Type B pancreatic cell (in vitro differentiated cells): ENCODE data around the gene SENP2. TPM values are rescaled to one million over a fixed set of nuclear protein-coding genes. Genes with fewer than 3 reads are reported as not detected.

Experiments
- DNase-seq: peaks from one replicate; pipeline ENCODE4 v3.0.0; 2021; ENCODE audit warnings: mixed read lengths; ENCODE audit not compliant: unreplicated experiment; ENCODE audit errors: extremely low spot score
- H3K27ac Mint-ChIP-seq: 2 replicates; pipeline ENCODE4 v1.8.0; 2021; ENCODE audit warnings: mild to moderate bottlenecking, mixed read lengths
- H3K27me3 Mint-ChIP-seq: 2 replicates; pipeline ENCODE4 v1.8.0; 2021; ENCODE audit warnings: mixed read lengths
- H3K36me3 Mint-ChIP-seq: 2 replicates; pipeline ENCODE4 v1.8.0; 2021; ENCODE audit warnings: mixed read lengths
- H3K4me1 Mint-ChIP-seq: one replicate; pipeline ENCODE4 v1.8.0; 2021; ENCODE audit warnings: mixed read lengths; ENCODE audit not compliant: unreplicated experiment
- H3K4me3 Mint-ChIP-seq: 2 replicates; pipeline ENCODE4 v1.8.0; 2021; ENCODE audit warnings: mild to moderate bottlenecking, mixed read lengths
- H3K9me3 Mint-ChIP-seq: 2 replicates; pipeline ENCODE4 v1.8.0; 2021; ENCODE audit warnings: mixed read lengths
- total RNA-seq: library from RNA; stranded (reverse); gene quantifications from 2 replicates; pipeline ENCODE4 v1.2.1, GENCODE V29; 2021; ENCODE audit warnings: low replicate concordance
- TF ChIP-seq, protein P1 (sequence below): fragments of 200-600 bp; sonication (generic); conservative IDR thresholded peaks from 2 replicates; pipeline ENCODE4 v1.5.0; 2021; ENCODE audit warnings: antibody characterized with exemption, mild to moderate bottlenecking

Gene SENP2
- total RNA-seq, 1 donor from 2014 or later: 46.4 TPM

DNA sequence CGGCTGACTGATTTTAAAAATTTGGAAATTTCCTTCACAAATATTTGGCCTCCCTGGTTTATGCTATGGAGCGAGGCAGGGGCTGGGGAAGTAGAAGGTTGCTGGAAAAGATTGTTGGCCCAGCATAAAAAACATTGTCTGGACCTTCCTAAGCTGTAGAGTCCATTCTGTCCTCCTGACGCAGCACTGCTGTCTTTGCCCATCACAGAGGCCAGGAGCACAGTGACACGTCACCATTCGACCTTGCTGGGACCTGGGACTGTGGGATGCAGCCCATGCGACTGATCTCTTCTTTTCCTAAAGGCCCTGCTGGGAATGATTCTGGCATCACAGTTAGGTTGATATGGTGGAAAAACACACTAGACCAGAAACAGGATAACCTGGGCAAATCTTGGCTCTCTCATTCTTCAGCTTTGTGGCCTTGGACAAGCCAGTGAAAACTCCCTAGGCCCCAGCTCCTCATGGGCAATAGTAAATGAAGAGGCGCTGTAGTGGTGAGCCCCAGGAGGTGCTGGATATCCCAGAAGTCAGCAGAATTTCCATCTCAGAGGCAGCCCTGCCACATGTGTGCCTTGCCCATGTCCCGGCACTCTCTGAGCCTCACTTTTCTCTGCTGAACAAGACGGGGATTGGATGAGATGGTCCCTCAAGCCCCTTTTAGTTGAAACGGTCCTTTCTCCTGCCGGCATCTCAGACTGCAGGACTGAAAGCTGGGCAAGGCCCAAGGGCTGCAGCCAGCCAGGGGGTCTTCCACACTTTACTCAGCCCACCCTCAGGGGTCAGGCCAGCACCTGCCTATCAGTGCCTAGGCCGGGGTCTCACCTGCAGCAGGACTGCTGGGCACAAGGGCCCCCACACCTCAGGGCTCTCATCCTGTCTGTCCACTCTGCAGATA, 69.6 kb downstream of the SENP2 start:
- Mint-ChIP-seq H3K9me3 (no peaks in the 10 kb centered on the region), H3K27me3 (no peaks in the 10 kb centered on the region), H3K27ac (no peak overlapping the region), H3K4me1 (peaks cover 2% of the 10 kb centered on the region), H3K36me3 (peaks cover 20% of the 10 kb centered on the region), H3K4me3 (no peak overlapping the region)
- TF ChIP-seq, protein P1, sequence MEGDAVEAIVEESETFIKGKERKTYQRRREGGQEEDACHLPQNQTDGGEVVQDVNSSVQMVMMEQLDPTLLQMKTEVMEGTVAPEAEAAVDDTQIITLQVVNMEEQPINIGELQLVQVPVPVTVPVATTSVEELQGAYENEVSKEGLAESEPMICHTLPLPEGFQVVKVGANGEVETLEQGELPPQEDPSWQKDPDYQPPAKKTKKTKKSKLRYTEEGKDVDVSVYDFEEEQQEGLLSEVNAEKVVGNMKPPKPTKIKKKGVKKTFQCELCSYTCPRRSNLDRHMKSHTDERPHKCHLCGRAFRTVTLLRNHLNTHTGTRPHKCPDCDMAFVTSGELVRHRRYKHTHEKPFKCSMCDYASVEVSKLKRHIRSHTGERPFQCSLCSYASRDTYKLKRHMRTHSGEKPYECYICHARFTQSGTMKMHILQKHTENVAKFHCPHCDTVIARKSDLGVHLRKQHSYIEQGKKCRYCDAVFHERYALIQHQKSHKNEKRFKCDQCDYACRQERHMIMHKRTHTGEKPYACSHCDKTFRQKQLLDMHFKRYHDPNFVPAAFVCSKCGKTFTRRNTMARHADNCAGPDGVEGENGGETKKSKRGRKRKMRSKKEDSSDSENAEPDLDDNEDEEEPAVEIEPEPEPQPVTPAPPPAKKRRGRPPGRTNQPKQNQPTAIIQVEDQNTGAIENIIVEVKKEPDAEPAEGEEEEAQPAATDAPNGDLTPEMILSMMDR: no peak
- DNase-seq: no peak

DNA sequence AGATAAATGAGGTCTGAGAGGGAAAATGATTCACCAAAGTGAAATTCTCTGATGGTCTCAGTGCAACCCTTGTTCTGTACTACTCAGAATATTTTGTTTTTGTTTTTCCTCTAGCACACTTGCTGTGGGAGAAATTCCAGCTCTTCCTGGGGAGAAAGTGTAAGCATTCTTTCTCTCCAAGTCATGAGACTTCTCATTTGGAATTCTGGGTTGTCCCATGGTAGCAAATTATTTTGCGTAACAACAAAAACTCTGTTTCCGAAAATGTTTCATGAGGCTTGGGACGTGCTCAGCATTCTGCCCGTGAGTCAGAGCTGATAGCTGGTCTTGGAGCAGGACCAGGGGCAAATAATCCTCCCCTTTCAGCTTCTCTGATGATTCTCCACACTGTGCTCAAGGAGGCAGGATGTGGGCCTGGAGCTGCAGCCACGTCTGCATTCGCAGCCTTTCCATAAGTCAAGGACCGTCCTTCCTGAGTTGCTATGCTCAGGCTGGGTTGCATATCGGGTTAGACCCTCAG, 70.3 kb downstream of the SENP2 start:
- Mint-ChIP-seq H3K27ac (peak overlapping the region; percentile 0), H3K27me3 (no peaks in the 10 kb centered on the region), H3K4me1 (peaks cover 5% of the 10 kb centered on the region), H3K4me3 (no peak overlapping the region), H3K9me3 (no peaks in the 10 kb centered on the region), H3K36me3 (peaks cover 20% of the 10 kb centered on the region)
- TF ChIP-seq, protein P1: no peak
- no peak for DNase-seq

DNA sequence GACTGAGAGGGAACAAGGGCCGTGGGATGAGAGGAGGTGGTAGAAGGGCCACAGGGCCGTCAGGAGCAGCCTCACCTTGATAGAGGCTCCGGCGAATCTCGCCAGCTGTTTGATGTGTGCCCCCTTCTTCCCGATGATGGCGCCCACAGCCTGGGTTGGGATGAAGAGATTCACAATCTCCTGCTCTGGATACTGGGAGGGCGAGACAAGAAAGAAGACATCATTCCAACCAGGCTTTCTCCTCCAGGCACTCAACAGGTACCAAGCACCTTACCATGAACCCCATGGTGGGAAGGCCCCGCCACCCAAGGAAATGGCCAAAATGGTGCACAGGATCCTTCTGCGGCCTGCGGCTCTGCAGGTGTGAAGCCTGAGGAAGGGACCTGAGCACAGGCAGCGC, 71.1 kb downstream of the SENP2 start:
- H3K9me3 Mint-ChIP-seq: no peaks in the 10 kb centered on the region
- H3K27me3 Mint-ChIP-seq: no peaks in the 10 kb centered on the region
- H3K27ac Mint-ChIP-seq: no peak overlapping the region
- peaks cover 18% of the 10 kb centered on the region for H3K36me3 Mint-ChIP-seq
- TF ChIP-seq, protein P1: no peak
- no peak overlapping the region for H3K4me3 Mint-ChIP-seq
- no peak for DNase-seq
- H3K4me1 Mint-ChIP-seq: peaks cover 5% of the 10 kb centered on the region

DNA sequence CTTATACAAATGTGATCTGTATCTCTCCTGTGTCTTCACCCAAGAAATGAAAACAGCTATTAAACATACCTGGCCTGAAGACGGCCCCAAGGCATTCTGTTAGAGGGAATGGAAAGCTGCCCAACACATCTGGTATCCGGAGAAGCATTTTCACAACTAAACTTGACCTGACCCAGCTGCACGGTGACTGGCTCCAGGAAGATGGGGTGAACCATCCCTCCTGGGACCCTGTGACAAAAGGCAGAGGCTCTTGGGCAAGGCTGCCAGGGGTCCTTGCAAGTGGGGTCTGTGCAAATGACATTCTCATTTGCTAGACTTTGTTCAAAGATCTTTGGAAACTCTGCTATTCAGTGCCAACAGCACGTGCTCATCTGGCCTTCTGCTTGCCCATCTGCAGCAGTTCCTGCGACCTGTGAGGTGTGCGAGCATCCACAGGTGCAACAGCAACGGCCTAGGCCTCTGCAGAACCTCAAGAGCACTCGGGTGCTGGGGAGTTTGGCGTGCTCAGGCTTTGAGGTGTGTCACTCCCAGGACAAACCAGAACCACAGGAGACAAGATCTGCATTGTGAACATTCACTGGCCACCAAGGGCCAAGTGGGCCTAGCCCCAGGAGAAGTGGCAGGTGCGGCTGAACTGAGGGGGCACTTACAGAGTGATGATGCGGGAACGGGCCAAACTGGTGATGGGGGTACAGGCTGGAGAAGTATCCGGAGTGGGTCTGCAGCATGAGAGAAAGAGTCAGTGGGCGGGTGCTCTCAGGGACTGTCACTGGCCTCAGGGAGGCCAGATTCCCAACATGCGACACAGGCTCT, 71.8 kb downstream of the SENP2 start:
- Mint-ChIP-seq H3K9me3 (no peaks in the 10 kb centered on the region), H3K27me3 (no peaks in the 10 kb centered on the region), H3K4me1 (peaks cover 5% of the 10 kb centered on the region), H3K4me3 (no peak overlapping the region), H3K27ac (peak overlapping the region; percentile 13), H3K36me3 (peaks cover 12% of the 10 kb centered on the region)
- TF ChIP-seq, protein P1: no peak
- no peak for DNase-seq

DNA sequence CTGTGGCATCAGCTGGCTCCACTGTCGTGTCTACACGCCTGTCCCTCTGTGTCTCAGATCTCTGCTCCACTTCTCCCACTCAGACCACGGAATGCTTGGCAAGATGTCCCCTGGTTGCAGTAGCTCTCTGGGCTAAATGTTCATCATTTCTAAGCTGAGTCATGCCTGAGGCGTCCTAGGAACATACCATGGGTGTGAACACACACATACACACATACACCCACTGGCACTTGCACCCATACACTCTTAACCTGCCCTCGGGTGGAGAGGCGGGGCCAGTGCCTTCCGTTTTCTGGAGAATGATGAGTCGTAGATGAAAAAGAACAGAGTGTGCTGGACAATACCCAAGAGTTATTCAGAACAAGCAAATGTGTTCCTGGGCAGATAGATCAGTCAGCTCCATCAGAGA, 72.4 kb downstream of the SENP2 start:
- TF ChIP-seq, protein P1: no peak
- Mint-ChIP-seq H3K4me3 (no peak overlapping the region), H3K27ac (peak overlapping the region; percentile 13), H3K4me1 (peaks cover 5% of the 10 kb centered on the region), H3K27me3 (no peaks in the 10 kb centered on the region), H3K9me3 (no peaks in the 10 kb centered on the region), H3K36me3 (peaks cover 15% of the 10 kb centered on the region)
- DNase-seq: no peak
